Caco-2 (cell line): Measurements from ENCODE around the gene GPX6. TPM values are rescaled to one million over a fixed set of nuclear protein-coding genes. Genes with fewer than 3 reads are reported as not detected.

Experiments used
- BruUV-seq: library from RNA; stranded (reverse); fragments of 400-500 nt; replicated peaks from 2 replicates; lab custom pipeline; 2021; lab: Mats Ljungman, UMichigan
- CTCF ChIA-PET: fragments of 300-600 bp; sonication (Branson Sonifier 250); formaldehyde crosslinking; loops from one replicate; lab custom pipeline; 2022; ENCODE audit warnings: antibody characterized with exemption; lab: Charles Lee
- POLR2A ChIA-PET: fragments of 300-600 bp; sonication (Branson Sonifier 250); formaldehyde crosslinking; loops from one replicate; lab custom pipeline; 2022; ENCODE audit warnings: antibody characterized with exemption; lab: Charles Lee
- DNase-seq, 2 experiments: peaks; one replicate each; pipeline versions ENCODE4 v3.0.0 to v3.0.0-alpha.2; 2020 to 2022
- H3K27me3 ChIP-seq: replicated peaks from 2 replicates; pipeline ENCODE4 v1.6.0; 2011; ENCODE audit warnings: low read length; ENCODE audit not compliant: control insufficient read depth, insufficient read depth
- H3K36me3 ChIP-seq: 2 replicates; pipeline ENCODE4 v1.5.1; 2011; ENCODE audit warnings: low read length; ENCODE audit not compliant: control insufficient read depth, insufficient read depth
- H3K4me1 ChIP-seq: fragments of 250-450 bp; sonication (Bioruptor Pico); 2 replicates; pipeline ENCODE4 v1.5.1; 2020; ENCODE audit warnings: mild to moderate bottlenecking
- H3K4me3 ChIP-seq: 2 replicates; pipeline ENCODE4 v1.5.1; 2011; ENCODE audit warnings: low read depth, mild to moderate bottlenecking, control low read depth, low read length
- H3K9me3 ChIP-seq: fragments of 250-450 bp; sonication (Bioruptor Pico); 2 replicates; pipeline ENCODE4 v1.5.1; 2020; ENCODE audit warnings: mild to moderate bottlenecking, moderate library complexity
- H3K27ac Mint-ChIP-seq: one replicate; pipeline ENCODE4 v1.8.0; 2022; ENCODE audit warnings: mixed read lengths; ENCODE audit not compliant: unreplicated experiment
- H3K27me3 Mint-ChIP-seq: one replicate; pipeline ENCODE4 v1.8.0; 2022; ENCODE audit warnings: mixed read lengths; ENCODE audit not compliant: insufficient read depth, unreplicated experiment
- H3K36me3 Mint-ChIP-seq: one replicate; pipeline ENCODE4 v1.8.0; 2022; ENCODE audit warnings: mild to moderate bottlenecking, mixed read lengths; ENCODE audit not compliant: insufficient read depth, unreplicated experiment
- H3K4me1 Mint-ChIP-seq: one replicate; pipeline ENCODE4 v1.8.0; 2022; ENCODE audit warnings: low read depth, mixed read lengths; ENCODE audit not compliant: unreplicated experiment
- H3K4me3 Mint-ChIP-seq: one replicate; pipeline ENCODE4 v1.8.0; 2022; ENCODE audit warnings: mild to moderate bottlenecking, moderate library complexity, mixed read lengths; ENCODE audit not compliant: unreplicated experiment
- H3K9me3 Mint-ChIP-seq: one replicate; pipeline ENCODE4 v1.8.0; 2022; ENCODE audit warnings: mixed read lengths; ENCODE audit not compliant: unreplicated experiment
- CTCF ChIP-seq, 2 experiments: fragments of 200-600 bp in 1 of 2; IDR thresholded peaks; 1 replicate in 1 of 2; 2 replicates in 1 of 2; pipeline versions ENCODE4 v1.5.1 to v1.8.0; 2011 to 2022; ENCODE audit warnings: antibody characterized with exemption in 1 of 2, control low read depth in 1 of 2, inconsistent platforms in 1 of 2, low read depth in 1 of 2, low read length in 1 of 2, mild to moderate bottlenecking in 1 of 2, moderate library complexity in 1 of 2; ENCODE audit not compliant: insufficient read depth in 1 of 2, severe bottlenecking in 1 of 2, unreplicated experiment in 1 of 2
- intact Hi-C: fragments of 100-400 bp; cut with micrococcal nuclease; formaldehyde crosslinking; loops from one replicate; pipeline ENCODE4 v1.10.0; 2022; ENCODE audit not compliant: unreplicated experiment
- total RNA-seq: library from RNA; stranded (reverse); gene quantifications from 2 replicates; pipeline ENCODE4 v1.2.3, GENCODE V29; 2022

Gene GPX6
- total RNA-seq, 1 experiment from 2014 or later = not detected

DNA sequence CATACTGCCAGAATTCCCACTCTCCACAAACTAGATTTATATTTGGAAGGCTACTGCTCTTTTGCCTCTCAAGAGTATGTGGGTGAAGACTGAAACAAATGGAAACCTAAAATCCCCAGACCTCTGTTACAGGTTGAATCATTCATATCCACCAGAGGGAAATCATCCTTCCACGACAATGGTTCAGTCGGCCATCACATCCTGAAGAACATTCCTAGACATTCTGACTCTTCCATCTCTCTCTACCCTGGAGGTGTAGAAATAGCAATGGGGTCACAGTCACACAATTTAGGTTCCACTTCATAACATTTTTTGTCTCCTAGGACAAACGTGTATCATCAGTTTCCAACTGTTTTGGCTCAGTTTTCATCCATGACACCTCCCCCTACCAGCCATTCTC, 18.7 kb upstream of the GPX6 start:
- H3K27me3 ChIP-seq = no peaks in the 10 kb centered on the region; the same call in 1 of the 2 replicates
- no peak for TF ChIP-seq CTCF (IDR thresholded peaks at IDR 0.05; ENCODE audit: insufficient read depth in 1 of 2, low read depth in 1 of 2, low read length in 1 of 2, severe bottlenecking in 1 of 2, unreplicated experiment in 1 of 2)
- H3K27me3 Mint-ChIP-seq = peaks cover 13% of the 10 kb centered on the region
- H3K4me3 ChIP-seq = no peak overlapping the region
- 0 out of 2 replicates have a peak, but pooled peaks cover 3% of the 10 kb centered on the region for H3K4me1 ChIP-seq
- no peaks in the 10 kb centered on the region for H3K36me3 ChIP-seq
- no TSS peak for BruUV-seq
- no peak for DNase-seq
- no peaks in the 10 kb centered on the region for H3K9me3 Mint-ChIP-seq
- no peaks in the 10 kb centered on the region for H3K4me1 Mint-ChIP-seq
- H3K27ac Mint-ChIP-seq = no peak overlapping the region
- no peak overlapping the region for H3K4me3 Mint-ChIP-seq
- intact Hi-C loops = no loop called here
- H3K36me3 Mint-ChIP-seq = no peaks in the 10 kb centered on the region
- H3K9me3 ChIP-seq = no peaks in the 10 kb centered on the region
- ChIA-PET POLR2A (no interaction called here), CTCF (no interaction called here)

GRCh38 chr6:28531479-28532128, 16.0 kb upstream of the GPX6 start:
- no peaks in the 10 kb centered on the region for H3K36me3 ChIP-seq
- BruUV-seq = no TSS peak
- ChIA-PET CTCF (no interaction called here), POLR2A (no interaction called here)
- Mint-ChIP-seq H3K4me1 (no peaks in the 10 kb centered on the region), H3K27ac (no peak overlapping the region), H3K4me3 (no peak overlapping the region), H3K27me3 (peaks cover 20% of the 10 kb centered on the region), H3K9me3 (no peaks in the 10 kb centered on the region), H3K36me3 (no peaks in the 10 kb centered on the region)
- H3K4me1 ChIP-seq = 0 out of 2 replicates have a peak, but pooled peaks cover 3% of the 10 kb centered on the region
- no peaks in the 10 kb centered on the region for H3K27me3 ChIP-seq
- intact Hi-C loops = no loop called here
- DNase-seq = no peak
- H3K9me3 ChIP-seq = no peaks in the 10 kb centered on the region
- no peak overlapping the region for H3K4me3 ChIP-seq
- no peak for TF ChIP-seq CTCF (IDR thresholded peaks at IDR 0.05; ENCODE audit: insufficient read depth in 1 of 2, low read depth in 1 of 2, low read length in 1 of 2, severe bottlenecking in 1 of 2, unreplicated experiment in 1 of 2)

- Mint-ChIP-seq H3K4me3 (no peak overlapping the region), H3K9me3 (no peaks in the 10 kb centered on the region), H3K36me3 (no peaks in the 10 kb centered on the region), H3K27me3 (peaks cover 23% of the 10 kb centered on the region), H3K27ac (no peak overlapping the region), H3K4me1 (no peaks in the 10 kb centered on the region)
- BruUV-seq = no TSS peak
- intact Hi-C loops = no loop called here
- H3K27me3 ChIP-seq = no peaks in the 10 kb centered on the region
- no peak for TF ChIP-seq CTCF (IDR thresholded peaks at IDR 0.05; ENCODE audit: insufficient read depth in 1 of 2, low read depth in 1 of 2, low read length in 1 of 2, severe bottlenecking in 1 of 2, unreplicated experiment in 1 of 2)
- ChIA-PET CTCF (no interaction called here), POLR2A (no interaction called here)
- H3K9me3 ChIP-seq = no peaks in the 10 kb centered on the region
- DNase-seq = no peak
- H3K36me3 ChIP-seq = no peaks in the 10 kb centered on the region
- H3K4me1 ChIP-seq = 0 out of 2 replicates have a peak, but pooled peaks cover 3% of the 10 kb centered on the region
- H3K4me3 ChIP-seq = no peak overlapping the region
Measured at GRCh38 chr6:28530777-28531176, 15.2 kb upstream of the GPX6 start.
